GM06990 (cell line): ENCODE measurements around the gene DNMT3A.

Source experiments
- DNase-seq: peaks from one replicate; pipeline ENCODE4 v3.0.0-alpha.2; 2011; ENCODE audit not compliant: insufficient read length; ENCODE audit errors: extremely low read depth
- H3K27me3 ChIP-seq: replicated peaks from 2 replicates; pipeline ENCODE4 v1.6.0; 2011; ENCODE audit warnings: low read length; ENCODE audit not compliant: control insufficient read depth, insufficient read depth
- H3K36me3 ChIP-seq: 2 replicates; pipeline ENCODE4 v1.5.1; 2011; ENCODE audit warnings: low read length; ENCODE audit not compliant: control insufficient read depth, insufficient read depth
- H3K4me3 ChIP-seq: replicated peaks from 2 replicates; pipeline ENCODE4 v1.5.1; 2011; ENCODE audit warnings: low read depth, mild to moderate bottlenecking, control low read depth, low read length
- TF ChIP-seq, protein P1 (sequence below): IDR thresholded peaks from 2 replicates; pipeline ENCODE4 v1.5.1; 2011; ENCODE audit warnings: low read length, control low read depth, mild to moderate bottlenecking, inconsistent platforms; ENCODE audit not compliant: insufficient read depth, poor library complexity, severe bottlenecking

DNMT3A gene

DNA sequence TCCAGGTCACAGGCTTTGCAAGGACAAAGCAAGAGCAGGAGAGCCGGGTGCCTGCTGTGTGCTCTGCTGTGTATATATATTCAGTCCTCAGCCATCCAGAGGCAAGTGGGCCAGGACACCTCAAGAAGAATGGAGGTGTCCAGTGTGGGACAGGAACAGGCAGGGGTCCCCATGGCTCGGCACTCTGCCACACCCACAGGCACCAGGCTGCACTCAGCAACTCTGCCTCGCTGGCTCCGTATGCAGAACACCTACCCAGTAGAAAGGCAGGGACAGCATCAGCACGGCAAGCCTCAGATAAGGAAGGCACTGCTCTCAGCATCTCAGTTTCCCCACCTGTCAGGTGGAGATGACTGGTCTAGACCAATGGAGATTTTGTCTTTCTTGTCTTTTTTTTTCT, 57.8 kb downstream of the DNMT3A start:
- Histone ChIP-seq H3K27me3 (no peaks in the 10 kb centered on the region), H3K36me3 (peaks cover 3% of the 10 kb centered on the region), H3K4me3 (no peak overlapping the region)
- TF ChIP-seq, protein P1, sequence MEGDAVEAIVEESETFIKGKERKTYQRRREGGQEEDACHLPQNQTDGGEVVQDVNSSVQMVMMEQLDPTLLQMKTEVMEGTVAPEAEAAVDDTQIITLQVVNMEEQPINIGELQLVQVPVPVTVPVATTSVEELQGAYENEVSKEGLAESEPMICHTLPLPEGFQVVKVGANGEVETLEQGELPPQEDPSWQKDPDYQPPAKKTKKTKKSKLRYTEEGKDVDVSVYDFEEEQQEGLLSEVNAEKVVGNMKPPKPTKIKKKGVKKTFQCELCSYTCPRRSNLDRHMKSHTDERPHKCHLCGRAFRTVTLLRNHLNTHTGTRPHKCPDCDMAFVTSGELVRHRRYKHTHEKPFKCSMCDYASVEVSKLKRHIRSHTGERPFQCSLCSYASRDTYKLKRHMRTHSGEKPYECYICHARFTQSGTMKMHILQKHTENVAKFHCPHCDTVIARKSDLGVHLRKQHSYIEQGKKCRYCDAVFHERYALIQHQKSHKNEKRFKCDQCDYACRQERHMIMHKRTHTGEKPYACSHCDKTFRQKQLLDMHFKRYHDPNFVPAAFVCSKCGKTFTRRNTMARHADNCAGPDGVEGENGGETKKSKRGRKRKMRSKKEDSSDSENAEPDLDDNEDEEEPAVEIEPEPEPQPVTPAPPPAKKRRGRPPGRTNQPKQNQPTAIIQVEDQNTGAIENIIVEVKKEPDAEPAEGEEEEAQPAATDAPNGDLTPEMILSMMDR: no peak
- DNase-seq: no peak

DNA sequence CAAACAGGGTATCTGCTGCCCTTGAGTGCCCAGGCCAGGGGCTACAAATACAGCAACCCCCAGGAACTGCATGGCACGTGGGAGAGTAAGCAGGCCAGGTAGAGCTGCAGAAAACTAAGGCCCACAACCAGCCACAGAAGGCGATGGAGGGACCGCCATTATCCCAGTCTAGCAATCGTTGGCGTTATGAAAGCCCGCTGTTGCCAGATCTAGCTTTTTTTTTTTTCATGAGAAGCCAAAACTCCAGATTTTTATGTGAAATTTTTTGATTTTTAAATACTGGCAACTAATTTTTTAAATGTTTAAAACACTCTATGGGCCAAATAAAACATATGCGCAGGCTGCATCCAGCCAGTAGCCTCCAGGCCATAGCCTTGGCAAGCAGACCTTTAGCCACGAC, 59.8 kb downstream of the DNMT3A start:
- DNase-seq: no peak

GRCh38 chr2:25281522-25281921, 60.2 kb downstream of the DNMT3A start:
- no peak overlapping the region for H3K4me3 ChIP-seq
- H3K27me3 ChIP-seq: no peaks in the 10 kb centered on the region
- TF ChIP-seq, protein P1: no peak
- H3K36me3 ChIP-seq: peaks cover 3% of the 10 kb centered on the region
- no peak for DNase-seq

More for the DNA sequence above, 59.8 kb downstream of the DNMT3A start:
- Histone ChIP-seq H3K27me3 (no peaks in the 10 kb centered on the region), H3K4me3 (no peak overlapping the region), H3K36me3 (peaks cover 3% of the 10 kb centered on the region)
- TF ChIP-seq, protein P1: no peak

GRCh38 chr2:25280051-25280687, 61.6 kb downstream of the DNMT3A start:
- TF ChIP-seq, protein P1: no peak
- DNase-seq: peak; percentile 49
- H3K4me3 ChIP-seq: no peak overlapping the region

GRCh38 chr2:25279091-25279651, 62.6 kb downstream of the DNMT3A start:
- H3K27me3 ChIP-seq: no peaks in the 10 kb centered on the region
- peaks cover 3% of the 10 kb centered on the region for H3K36me3 ChIP-seq
- no peak overlapping the region for H3K4me3 ChIP-seq
- TF ChIP-seq, protein P1: no peak
- DNase-seq: peak; percentile 69

More at GRCh38 chr2:25280051-25280687, 61.6 kb downstream of the DNMT3A start:
- Histone ChIP-seq H3K36me3 (peaks cover 3% of the 10 kb centered on the region), H3K27me3 (no peaks in the 10 kb centered on the region)
